ENCODE results near the gene ANKDD1B. TPM values are rescaled to one million over a fixed set of nuclear protein-coding genes. Genes with fewer than 3 reads are reported as not detected.

ANKDD1B gene
- total RNA-seq, 3 donors from 2014 or later (not counting 1 experiment from before 2014, with no cell fraction given): 0.52 to 0.66 (median 0.55) TPM

GRCh38 chr5:75668445-75668844 lies 57.2 kb downstream of the ANKDD1B start:
- peak overlapping the region; percentile 91 for H3K4me3 Mint-ChIP-seq
- no peaks in the 10 kb centered on the region for H3K9me3 Mint-ChIP-seq
- 100% methylated on average over 1 of the region's 2 CpGs for WGBS (ENCODE audit: insufficient coverage)
- H3K27ac ChIP-seq (ENCODE audit: low read length): no peak overlapping the region
- H3K9me3 ChIP-seq (ENCODE audit: control insufficient read depth, insufficient read depth, low read length): no peaks in the 10 kb centered on the region
- peaks cover 12% of the 10 kb centered on the region for H3K4me1 ChIP-seq (ENCODE audit: control insufficient read depth, insufficient read depth, low read length)
- H3K27me3 ChIP-seq (ENCODE audit: control insufficient read depth, insufficient read depth, low read length): no peaks in the 10 kb centered on the region
- peaks cover 27 to 34% of the 10 kb centered on the region in 2 donors for H3K4me1 Mint-ChIP-seq
- H3K27me3 Mint-ChIP-seq (ENCODE audit: low read depth in 2 of 2): no peaks in the 10 kb centered on the region
- intact Hi-C loops (cut with micrococcal nuclease): no loop called here
- H3K36me3 Mint-ChIP-seq: no peaks in the 10 kb centered on the region
- no peak for TF ChIP-seq CTCF (IDR thresholded peaks at IDR 0.05)
- no peak for DNase-seq
- H3K27ac Mint-ChIP-seq: peak overlapping the region; percentile 83 to 98
- H3K4me3 ChIP-seq (ENCODE audit: low read length): no peak overlapping the region
- ATAC-seq: no peak
- H3K36me3 ChIP-seq (ENCODE audit: control insufficient read depth, insufficient read depth, low read length): peaks cover 9% of the 10 kb centered on the region

- WGBS (ENCODE audit: insufficient coverage): under 1% methylated on average over 10 of the region's 10 CpGs
- H3K36me3 ChIP-seq (ENCODE audit: control insufficient read depth, insufficient read depth, low read length): peaks cover 10% of the 10 kb centered on the region
- H3K27ac ChIP-seq (ENCODE audit: low read length): peak overlapping the region; percentile 68
- Mint-ChIP-seq H3K4me1 (peaks cover 27 to 34% of the 10 kb centered on the region in 2 donors), H3K27ac (peak overlapping the region; percentile 83 to 98), H3K4me3 (peak overlapping the region; percentile 91), H3K36me3 (no peaks in the 10 kb centered on the region), H3K27me3 (ENCODE audit: low read depth in 2 of 2) (no peaks in the 10 kb centered on the region), H3K9me3 (no peaks in the 10 kb centered on the region)
- H3K27me3 ChIP-seq (ENCODE audit: control insufficient read depth, insufficient read depth, low read length): no peaks in the 10 kb centered on the region
- no peak for TF ChIP-seq CTCF (IDR thresholded peaks at IDR 0.05)
- peaks cover 12% of the 10 kb centered on the region for H3K4me1 ChIP-seq (ENCODE audit: control insufficient read depth, insufficient read depth, low read length)
- ATAC-seq: peak; percentile 94 to 99 (median 98)
- H3K4me3 ChIP-seq (ENCODE audit: low read length): peak overlapping the region; percentile 41
- DNase-seq: peak; percentile 57 to 59
- H3K9me3 ChIP-seq (ENCODE audit: control insufficient read depth, insufficient read depth, low read length): no peaks in the 10 kb centered on the region
- intact Hi-C loops (cut with micrococcal nuclease): no loop called here
Observed at GRCh38 chr5:75668977-75669689, 57.9 kb downstream of the ANKDD1B start.

GRCh38 chr5:75670577-75670976 lies 59.3 kb downstream of the ANKDD1B start:
- Mint-ChIP-seq H3K36me3 (no peaks in the 10 kb centered on the region), H3K27ac (peak overlapping the region in 1 of 2 donors; percentile 98), H3K9me3 (no peaks in the 10 kb centered on the region), H3K27me3 (ENCODE audit: low read depth in 2 of 2) (no peaks in the 10 kb centered on the region), H3K4me3 (no peak overlapping the region), H3K4me1 (peaks cover 27 to 34% of the 10 kb centered on the region in 2 donors)
- no peaks in the 10 kb centered on the region for H3K27me3 ChIP-seq (ENCODE audit: control insufficient read depth, insufficient read depth, low read length)
- no peak overlapping the region for H3K4me3 ChIP-seq (ENCODE audit: low read length)
- H3K4me1 ChIP-seq (ENCODE audit: control insufficient read depth, insufficient read depth, low read length): peaks cover 12% of the 10 kb centered on the region
- TF ChIP-seq CTCF (IDR thresholded peaks at IDR 0.05): no peak
- WGBS (ENCODE audit: insufficient coverage): 91% methylated on average over 3 of the region's 3 CpGs
- DNase-seq: no peak
- peaks cover 14% of the 10 kb centered on the region for H3K36me3 ChIP-seq (ENCODE audit: control insufficient read depth, insufficient read depth, low read length)
- no peaks in the 10 kb centered on the region for H3K9me3 ChIP-seq (ENCODE audit: control insufficient read depth, insufficient read depth, low read length)
- intact Hi-C loops (cut with micrococcal nuclease): loop anchor here (10.0 kb wide), 1 partner anchor 156 kb away; the partner anchor contains the start of genes CERT1 and POLK
- ATAC-seq: no peak
- H3K27ac ChIP-seq (ENCODE audit: low read length): no peak overlapping the region
